Activated CD4-positive, CD25-positive, alpha-beta regulatory T cell treated with anti-CD3 and anti-CD28 coated beads, Interleukin-2, amount 50 U/mL, for 16 hours (primary cell): ENCODE measurements around the gene SMAD5.

Experiments
- DNase-seq: peaks from one replicate; pipeline ENCODE4 v3.0.0-alpha.2; 2020; ENCODE audit warnings: low read depth, low spot score

Gene SMAD5

GRCh38 chr5:136115183-136115865 is 17.3 kb upstream of the SMAD5 start:
- no peak for DNase-seq

- no peak for DNase-seq
Measured at GRCh38 chr5:136120529-136120928, 12.1 kb upstream of the SMAD5 start.

GRCh38 chr5:136123236-136123768 is 9.3 kb upstream of the SMAD5 start:
- no peak for DNase-seq

- DNase-seq = no peak
Measured at GRCh38 chr5:136127560-136127959, 5.1 kb upstream of the SMAD5 start.

- no peak for DNase-seq
Measured at GRCh38 chr5:136128481-136128880, 4.2 kb upstream of the SMAD5 start.

GRCh38 chr5:136129445-136129844 is 3.2 kb upstream of the SMAD5 start:
- DNase-seq = no peak

GRCh38 chr5:136130581-136130980 is 2.1 kb upstream of the SMAD5 start:
- no peak for DNase-seq

- no peak for DNase-seq
Measured at GRCh38 chr5:136132087-136132486, 558 bp upstream of the SMAD5 start.

GRCh38 chr5:136133222-136133921 is 727 bp downstream of the SMAD5 start:
- DNase-seq = no peak

GRCh38 chr5:136133922-136134379 is 1.3 kb downstream of the SMAD5 start:
- no peak for DNase-seq

- DNase-seq = no peak
Measured at GRCh38 chr5:136134653-136135052, 2.0 kb downstream of the SMAD5 start.

GRCh38 chr5:136135536-136135935 is 2.9 kb downstream of the SMAD5 start:
- no peak for DNase-seq

GRCh38 chr5:136137497-136138220 is 5.0 kb downstream of the SMAD5 start:
- no peak for DNase-seq

- no peak for DNase-seq
Measured at GRCh38 chr5:136141561-136141960, 8.9 kb downstream of the SMAD5 start.

- DNase-seq = no peak
Measured at GRCh38 chr5:136143312-136143711, 10.7 kb downstream of the SMAD5 start.

GRCh38 chr5:136143763-136144162 is 11.1 kb downstream of the SMAD5 start:
- DNase-seq = no peak

GRCh38 chr5:136145030-136145429 is 12.4 kb downstream of the SMAD5 start:
- DNase-seq = no peak

- DNase-seq = no peak
Measured at GRCh38 chr5:136146201-136146600, 13.6 kb downstream of the SMAD5 start.

GRCh38 chr5:136147632-136148031 is 15.0 kb downstream of the SMAD5 start:
- DNase-seq = no peak

GRCh38 chr5:136149891-136150290 is 17.2 kb downstream of the SMAD5 start:
- DNase-seq = no peak

GRCh38 chr5:136153581-136154236 is 21.1 kb downstream of the SMAD5 start:
- no peak for DNase-seq

- DNase-seq = no peak
Measured at GRCh38 chr5:136155078-136155477, 22.4 kb downstream of the SMAD5 start.
